Stomach (tissue), 4 donors: ENCODE results near the gene CRACR2B.

Experiments used
- POLR2A ChIP-seq, 4 donors: fragments of 450-650 bp; IDR thresholded peaks; one replicate each; pipeline ENCODE4 v1.6.1; 2016; ENCODE audit warnings: antibody characterized with exemption in 4 of 4, control low read depth in 2 of 4, mild to moderate bottlenecking in 1 of 4, moderate library complexity in 1 of 4
- TF ChIP-seq, protein P1 (sequence below), 7 experiments: fragments of 450-650 bp in 4 of 7; fragments of 200-600 bp in 3 of 7; sonication (generic) in 3 of 7; IDR thresholded peaks; one replicate each; pipeline ENCODE4 v1.5.1; 2016 to 2019; ENCODE audit warnings: antibody characterized with exemption in 7 of 7, control low read depth in 2 of 7, mild to moderate bottlenecking in 1 of 7

DNA sequence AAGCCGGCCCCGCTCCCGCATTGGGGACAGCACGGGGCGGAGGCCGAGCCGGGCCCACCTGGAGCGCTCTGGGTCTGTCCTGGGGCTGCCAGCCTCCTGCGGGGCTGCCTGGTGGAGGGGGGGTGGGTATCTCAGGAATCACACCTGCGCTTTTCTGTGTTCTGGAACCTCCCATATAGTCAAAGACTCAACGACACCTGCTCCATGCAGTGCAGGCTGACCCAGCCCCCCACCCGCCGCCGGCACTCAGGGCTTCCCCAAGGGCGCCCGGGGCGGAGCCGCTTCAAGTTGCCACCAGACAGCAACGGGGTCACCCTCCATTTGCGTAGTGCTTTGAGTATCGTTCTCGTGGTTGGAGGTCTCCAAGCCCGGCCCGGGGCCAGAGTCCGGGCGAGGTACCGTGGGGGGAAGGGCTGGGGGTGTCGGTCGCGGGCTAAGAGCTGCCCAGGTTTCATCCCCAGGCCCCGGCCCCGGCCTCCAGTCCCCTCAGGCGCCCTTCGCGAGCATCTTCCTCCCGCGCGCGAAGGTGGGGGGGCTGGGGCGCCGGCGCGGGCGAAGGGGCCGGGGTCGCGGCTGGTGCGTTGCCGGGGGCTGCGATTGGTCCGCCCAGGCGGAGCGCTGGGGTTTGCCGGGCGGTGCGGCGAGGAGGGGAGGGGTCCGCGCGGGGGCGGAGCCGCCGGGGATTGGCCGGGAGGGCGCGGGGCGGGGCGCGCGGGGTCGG, 21.5 kb downstream of the CRACR2B start:
- TF ChIP-seq, protein P1, sequence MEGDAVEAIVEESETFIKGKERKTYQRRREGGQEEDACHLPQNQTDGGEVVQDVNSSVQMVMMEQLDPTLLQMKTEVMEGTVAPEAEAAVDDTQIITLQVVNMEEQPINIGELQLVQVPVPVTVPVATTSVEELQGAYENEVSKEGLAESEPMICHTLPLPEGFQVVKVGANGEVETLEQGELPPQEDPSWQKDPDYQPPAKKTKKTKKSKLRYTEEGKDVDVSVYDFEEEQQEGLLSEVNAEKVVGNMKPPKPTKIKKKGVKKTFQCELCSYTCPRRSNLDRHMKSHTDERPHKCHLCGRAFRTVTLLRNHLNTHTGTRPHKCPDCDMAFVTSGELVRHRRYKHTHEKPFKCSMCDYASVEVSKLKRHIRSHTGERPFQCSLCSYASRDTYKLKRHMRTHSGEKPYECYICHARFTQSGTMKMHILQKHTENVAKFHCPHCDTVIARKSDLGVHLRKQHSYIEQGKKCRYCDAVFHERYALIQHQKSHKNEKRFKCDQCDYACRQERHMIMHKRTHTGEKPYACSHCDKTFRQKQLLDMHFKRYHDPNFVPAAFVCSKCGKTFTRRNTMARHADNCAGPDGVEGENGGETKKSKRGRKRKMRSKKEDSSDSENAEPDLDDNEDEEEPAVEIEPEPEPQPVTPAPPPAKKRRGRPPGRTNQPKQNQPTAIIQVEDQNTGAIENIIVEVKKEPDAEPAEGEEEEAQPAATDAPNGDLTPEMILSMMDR (IDR thresholded peaks at IDR 0.05) = no peak
- no peak for TF ChIP-seq POLR2A (IDR thresholded peaks at IDR 0.05)
